Mucosa of rectum (tissue), 2 donors: ENCODE data around the gene PTPN21.

Source experiments
- H3K27ac ChIP-seq, 2 donors: one replicate each; pipeline ENCODE4 v1.7.0; 2013; ENCODE audit warnings: inconsistent platforms in 2 of 2, low read depth in 2 of 2, low read length in 2 of 2
- H3K27me3 ChIP-seq, 2 donors: one replicate each; pipeline ENCODE4 v1.7.0; 2013; ENCODE audit warnings: low read length in 2 of 2; ENCODE audit not compliant: control insufficient read depth in 2 of 2, insufficient read depth in 2 of 2
- H3K36me3 ChIP-seq, 2 donors: one replicate each; pipeline ENCODE4 v1.7.0; 2013; ENCODE audit warnings: low read length in 2 of 2; ENCODE audit not compliant: control insufficient read depth in 2 of 2, insufficient read depth in 2 of 2
- H3K4me1 ChIP-seq, 2 donors: one replicate each; pipeline ENCODE4 v1.7.0; 2013; ENCODE audit warnings: low read length in 2 of 2, mild to moderate bottlenecking in 1 of 2; ENCODE audit not compliant: control insufficient read depth in 2 of 2, insufficient read depth in 2 of 2
- H3K4me3 ChIP-seq, 2 donors: one replicate each; pipeline ENCODE4 v1.7.0; 2013; ENCODE audit warnings: low read length in 2 of 2
- H3K9ac ChIP-seq, 2 donors: one replicate each; pipeline ENCODE4 v1.7.0; 2013; ENCODE audit warnings: low read length in 2 of 2, low read depth in 1 of 2, mild to moderate bottlenecking in 1 of 2
- H3K9me3 ChIP-seq, 2 donors: one replicate each; pipeline ENCODE4 v1.7.0; 2013; ENCODE audit warnings: low read length in 2 of 2; ENCODE audit not compliant: control insufficient read depth in 2 of 2
- donor health status: healthy.
- donor health status: Normal muscosa, but diverticular disease.

PTPN21 gene

DNA sequence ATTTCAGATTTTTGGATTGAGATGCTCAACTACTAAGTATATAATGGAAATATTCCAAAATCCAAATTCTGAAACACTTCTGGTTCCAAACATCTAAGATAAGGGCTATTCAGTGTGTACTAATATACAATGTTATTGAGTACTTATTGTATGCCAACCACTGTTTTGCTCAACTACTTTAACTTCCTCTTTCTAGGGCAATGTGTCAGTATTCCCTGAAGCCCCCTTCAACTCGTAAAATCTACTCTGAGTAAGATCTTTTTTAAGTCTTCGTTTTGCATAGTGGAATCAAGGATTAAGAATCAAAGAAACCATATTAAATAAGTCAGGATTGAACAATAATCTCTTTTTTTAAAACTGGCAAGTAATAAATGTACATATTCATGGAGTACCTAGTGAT lies 123.8 kb downstream of the PTPN21 start:
- no peaks in the 10 kb centered on the region for H3K27me3 ChIP-seq
- no peak overlapping the region for H3K9ac ChIP-seq
- H3K4me1 ChIP-seq: no peaks in the 10 kb centered on the region
- H3K36me3 ChIP-seq: peaks cover 0 to 2% of the 10 kb centered on the region in 2 donors
- H3K27ac ChIP-seq: no peak overlapping the region
- no peak overlapping the region for H3K4me3 ChIP-seq
- no peaks in the 10 kb centered on the region for H3K9me3 ChIP-seq

DNA sequence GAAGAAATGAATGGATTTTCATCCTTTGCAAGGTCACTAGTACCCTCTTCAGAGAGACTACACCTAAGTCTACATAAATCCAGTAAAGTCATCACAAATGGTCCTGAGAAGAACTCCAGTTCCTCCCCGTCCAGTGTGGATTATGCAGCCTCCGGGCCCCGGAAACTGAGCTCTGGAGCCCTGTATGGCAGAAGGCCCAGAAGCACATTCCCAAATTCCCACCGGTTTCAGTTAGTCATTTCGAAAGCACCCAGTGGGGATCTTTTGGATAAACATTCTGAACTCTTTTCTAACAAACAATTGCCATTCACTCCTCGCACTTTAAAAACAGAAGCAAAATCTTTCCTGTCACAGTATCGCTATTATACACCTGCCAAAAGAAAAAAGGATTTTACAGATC lies 128.5 kb downstream of the PTPN21 start:
- no peaks in the 10 kb centered on the region for H3K27me3 ChIP-seq
- H3K4me3 ChIP-seq: no peak overlapping the region
- no peaks in the 10 kb centered on the region for H3K4me1 ChIP-seq
- H3K9ac ChIP-seq: no peak overlapping the region
- no peaks in the 10 kb centered on the region for H3K36me3 ChIP-seq
- H3K27ac ChIP-seq: no peak overlapping the region
- H3K9me3 ChIP-seq: no peaks in the 10 kb centered on the region

DNA sequence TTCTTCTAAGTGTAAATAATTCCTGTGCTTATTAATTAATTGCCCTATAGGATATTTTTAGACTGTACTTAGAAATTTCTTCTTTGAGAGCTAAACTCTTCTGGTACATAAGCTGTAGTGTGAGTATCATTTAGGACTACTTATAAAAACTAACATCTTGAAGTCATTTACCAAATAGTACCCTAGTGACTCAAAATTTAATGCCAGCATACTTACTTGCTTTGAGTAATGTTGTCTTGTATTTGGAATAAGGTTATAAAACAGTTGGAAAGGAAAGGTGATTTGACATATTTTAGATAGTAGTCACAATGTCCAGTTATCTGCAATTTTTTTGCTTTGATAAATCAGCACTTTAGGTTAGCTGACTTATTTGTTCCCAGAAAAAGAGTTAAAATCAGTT lies 130.2 kb downstream of the PTPN21 start:
- H3K36me3 ChIP-seq: no peaks in the 10 kb centered on the region
- H3K27me3 ChIP-seq: no peaks in the 10 kb centered on the region
- H3K4me1 ChIP-seq: no peaks in the 10 kb centered on the region
- no peaks in the 10 kb centered on the region for H3K9me3 ChIP-seq
- H3K9ac ChIP-seq: no peak overlapping the region
- no peak overlapping the region for H3K4me3 ChIP-seq
- no peak overlapping the region for H3K27ac ChIP-seq

DNA sequence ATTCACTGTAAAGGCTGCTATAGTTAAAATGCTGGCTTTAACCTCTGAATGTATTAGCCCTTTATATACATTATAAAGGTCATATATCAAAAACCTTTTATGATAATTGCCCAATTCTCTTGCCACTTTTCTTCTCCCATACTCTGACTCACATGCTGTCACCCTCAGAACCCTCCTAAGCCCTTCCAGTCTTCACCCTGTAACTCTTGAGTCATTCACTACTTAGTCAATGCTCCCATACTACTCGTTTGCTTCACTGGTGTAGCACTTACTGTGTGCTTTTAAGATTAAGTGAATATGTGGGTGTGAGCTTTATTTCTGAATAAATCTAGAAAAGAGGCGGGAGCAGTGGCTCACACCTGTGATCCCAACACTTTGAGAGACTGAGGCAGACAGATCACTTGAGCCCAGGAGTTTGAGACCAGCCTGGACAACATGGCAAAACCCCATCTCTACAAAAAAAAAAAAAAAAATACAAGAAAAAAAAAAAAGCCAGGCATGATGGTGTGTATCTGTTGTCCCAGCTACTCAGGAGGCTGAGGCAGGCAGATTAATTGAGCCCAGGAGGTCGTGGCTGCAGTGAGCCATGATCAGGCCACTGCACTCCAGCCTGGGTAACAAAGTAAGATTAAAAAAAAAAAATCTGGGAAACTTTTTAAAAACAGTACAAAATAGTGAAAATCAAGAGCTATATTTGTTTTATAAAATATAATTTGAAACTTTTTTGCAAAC lies 131.7 kb downstream of the PTPN21 start:
- no peaks in the 10 kb centered on the region for H3K36me3 ChIP-seq
- no peaks in the 10 kb centered on the region for H3K9me3 ChIP-seq

DNA sequence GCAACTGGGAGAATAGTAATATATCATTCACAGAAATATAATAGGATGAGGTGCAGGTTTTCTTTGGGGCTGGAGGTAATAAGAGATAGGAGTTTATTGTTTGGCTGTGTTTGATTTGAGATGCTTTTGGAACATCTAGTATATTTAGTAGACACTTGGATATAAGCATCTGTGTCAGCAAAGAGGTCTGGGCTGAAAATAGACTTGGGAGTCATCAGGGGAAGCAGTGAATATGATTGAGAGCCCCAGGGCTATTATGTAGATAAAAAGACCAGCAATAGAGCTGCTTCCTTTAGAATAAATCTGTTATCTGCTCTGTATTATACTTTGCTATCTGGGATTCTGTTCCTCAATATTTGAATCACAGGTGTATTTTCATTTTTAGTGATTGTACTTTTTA lies 132.8 kb downstream of the PTPN21 start:
- Histone ChIP-seq H3K9me3 (peaks cover 0 to 3% of the 10 kb centered on the region in 2 donors), H3K36me3 (peaks cover 0 to 5% of the 10 kb centered on the region in 2 donors), H3K27ac (no peak overlapping the region), H3K4me3 (no peak overlapping the region), H3K4me1 (no peaks in the 10 kb centered on the region), H3K9ac (no peak overlapping the region), H3K27me3 (no peaks in the 10 kb centered on the region)

More for the DNA sequence above, 131.7 kb downstream of the PTPN21 start:
- Histone ChIP-seq H3K27me3 (no peaks in the 10 kb centered on the region), H3K4me1 (no peaks in the 10 kb centered on the region), H3K4me3 (no peak overlapping the region), H3K9ac (no peak overlapping the region), H3K27ac (no peak overlapping the region)

DNA sequence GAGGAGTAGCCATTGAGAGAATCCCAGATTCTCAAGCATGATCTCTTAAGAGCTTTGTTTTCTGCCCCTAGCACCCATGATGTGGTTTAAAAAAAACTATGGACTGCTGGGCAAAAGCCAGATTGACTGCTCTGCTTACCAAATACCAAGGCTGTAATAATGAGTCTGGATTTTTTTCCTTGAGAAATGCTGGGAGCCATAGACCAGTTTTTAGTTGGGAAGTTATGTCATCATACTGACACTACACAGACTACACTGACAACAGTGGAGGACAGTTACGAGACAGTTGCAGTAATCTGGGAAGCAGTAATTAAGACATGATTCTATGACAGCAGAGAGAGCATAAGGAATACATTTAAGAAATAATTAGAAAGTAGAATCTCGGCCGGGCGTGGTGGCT lies 133.5 kb downstream of the PTPN21 start:
- no peak overlapping the region for H3K4me3 ChIP-seq
- no peaks in the 10 kb centered on the region for H3K4me1 ChIP-seq
- H3K27me3 ChIP-seq: no peaks in the 10 kb centered on the region
- H3K36me3 ChIP-seq: peaks cover 0 to 5% of the 10 kb centered on the region in 2 donors
- H3K9ac ChIP-seq: no peak overlapping the region
- H3K27ac ChIP-seq: no peak overlapping the region
- peaks cover 0 to 3% of the 10 kb centered on the region in 2 donors for H3K9me3 ChIP-seq

DNA sequence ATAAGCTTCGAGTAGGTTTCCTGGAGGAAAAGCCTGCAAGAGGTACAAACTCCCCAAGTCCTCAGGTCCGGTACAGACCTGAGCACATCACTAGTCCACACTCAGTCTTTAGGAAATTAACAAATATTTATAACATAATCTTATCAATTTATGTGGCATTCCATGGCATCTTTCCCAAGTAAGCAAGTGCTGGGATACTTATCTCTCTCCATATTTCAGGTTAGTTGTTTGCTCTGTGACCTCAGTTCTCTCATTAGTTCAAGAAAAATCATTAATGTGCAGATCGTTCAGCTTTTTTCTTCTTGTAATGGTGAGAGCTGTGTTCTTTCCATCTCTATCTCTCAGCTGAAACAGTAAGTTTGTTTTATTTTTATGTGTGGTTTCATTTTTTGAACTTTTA lies 134.6 kb downstream of the PTPN21 start:
- Histone ChIP-seq H3K9me3 (peaks cover 0 to 3% of the 10 kb centered on the region in 2 donors), H3K9ac (no peak overlapping the region), H3K27ac (no peak overlapping the region), H3K4me3 (no peak overlapping the region), H3K4me1 (no peaks in the 10 kb centered on the region), H3K36me3 (peaks cover 0 to 5% of the 10 kb centered on the region in 2 donors), H3K27me3 (no peaks in the 10 kb centered on the region)

DNA sequence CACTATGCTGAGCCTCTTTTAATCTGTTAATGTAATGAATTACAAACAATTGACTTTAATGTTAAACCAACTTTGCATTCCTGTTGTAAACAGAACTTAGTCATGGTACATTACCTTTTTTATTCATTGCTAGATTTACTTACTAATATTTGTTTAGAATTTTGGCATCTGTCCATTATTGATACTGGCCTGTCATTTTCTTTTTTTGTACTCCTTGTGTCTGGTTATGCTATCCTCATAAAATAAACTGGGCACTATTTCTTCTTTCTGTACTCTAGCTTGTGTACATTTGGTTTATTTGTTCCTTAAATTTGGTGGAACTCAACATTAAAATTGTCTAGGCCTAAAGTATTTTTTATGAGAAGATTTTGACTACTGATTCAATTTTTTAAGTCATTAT lies 137.2 kb downstream of the PTPN21 start:
- Histone ChIP-seq H3K4me1 (no peaks in the 10 kb centered on the region), H3K9me3 (peaks cover 0 to 3% of the 10 kb centered on the region in 2 donors), H3K36me3 (peaks cover 0 to 5% of the 10 kb centered on the region in 2 donors), H3K4me3 (no peak overlapping the region), H3K27ac (no peak overlapping the region), H3K27me3 (no peaks in the 10 kb centered on the region), H3K9ac (no peak overlapping the region)
